HL-60 (cell line): ENCODE measurements around the gene TMEM161A.
A peak's percentile ranks its signal among the peaks of the same experiment; 100 is the strongest.

ENCODE experiments used
- CTCF ChIP-seq: IDR thresholded peaks from one replicate; pipeline ENCODE4 v1.5.1; 2011; ENCODE audit warnings: low read length, control low read depth, inconsistent platforms; ENCODE audit not compliant: insufficient read depth
- POLR2AphosphoS5 ChIP-seq: IDR thresholded peaks from 2 replicates; pipeline ENCODE4 v1.6.1; 2012; ENCODE audit warnings: low read depth
- REST ChIP-seq: IDR thresholded peaks from 2 replicates; pipeline ENCODE4 v1.6.1; 2012; ENCODE audit warnings: low read depth; ENCODE audit not compliant: insufficient replicate concordance

- TF ChIP-seq CTCF (peak; percentile 12), POLR2AphosphoS5 (no peak), REST (no peak)
Observed at GRCh38 chr19:19110410-19111135, 27.7 kb downstream of the TMEM161A start.
